ENCODE measurements around the gene MAPK7. TPM values are rescaled to one million over a fixed set of nuclear protein-coding genes. Genes with fewer than 3 reads are reported as not detected.

MAPK7 gene
- total RNA-seq, 1 experiment from 2014 or later: 40.0 TPM

- Histone ChIP-seq H3K27ac (ENCODE audit: low read depth, low read length, poor library complexity, severe bottlenecking) (no peak overlapping the region), H3K4me3 (ENCODE audit: low read depth, low read length, poor library complexity, severe bottlenecking) (no peak overlapping the region), H3K27me3 (replicated peaks; ENCODE audit: insufficient read depth, low read depth, low read length, poor library complexity) (no peaks in the 10 kb centered on the region), H3K4me1 (ENCODE audit: insufficient read depth, low read length, poor library complexity, severe bottlenecking) (peaks cover 12% of the 10 kb centered on the region), H3K9me3 (ENCODE audit: low read depth, low read length, poor library complexity, severe bottlenecking) (no peaks in the 10 kb centered on the region), H3K36me3 (ENCODE audit: insufficient read depth, low read length, poor library complexity, severe bottlenecking) (no peaks in the 10 kb centered on the region)
- intact Hi-C loops (cut with micrococcal nuclease; ENCODE audit: unreplicated experiment): no loop called here
- TF ChIP-seq EZH2 (IDR thresholded peaks at IDR 0.05; ENCODE audit: borderline replicate concordance, low read depth, low read length, poor library complexity, severe bottlenecking) (no peak), CTCF (conservative IDR thresholded peaks at IDR 0.05; ENCODE audit: low read depth, low read length) (no peak)
- CTCF ChIA-PET: no interaction called here
- POLR2A ChIA-PET (ENCODE audit: low non-redundant PET): no interaction called here
- no peak for DNase-seq (ENCODE audit: low spot score)
- BruUV-seq (replicated peaks): no TSS peak
These were observed 10.1 kb upstream of the MAPK7 start for GRCh38 chr17:19368229-19368628.

- no peak for DNase-seq (ENCODE audit: low spot score)
- no peaks in the 10 kb centered on the region for H3K27me3 ChIP-seq (replicated peaks; ENCODE audit: insufficient read depth, low read depth, low read length, poor library complexity)
- no peaks in the 10 kb centered on the region for H3K9me3 ChIP-seq (ENCODE audit: low read depth, low read length, poor library complexity, severe bottlenecking)
- H3K4me1 ChIP-seq (ENCODE audit: insufficient read depth, low read length, poor library complexity, severe bottlenecking): peaks cover 8% of the 10 kb centered on the region
- no peaks in the 10 kb centered on the region for H3K36me3 ChIP-seq (ENCODE audit: insufficient read depth, low read length, poor library complexity, severe bottlenecking)
- ChIA-PET CTCF (no interaction called here), POLR2A (ENCODE audit: low non-redundant PET) (no interaction called here)
- intact Hi-C loops (cut with micrococcal nuclease; ENCODE audit: unreplicated experiment): no loop called here
- no peak overlapping the region for H3K4me3 ChIP-seq (ENCODE audit: low read depth, low read length, poor library complexity, severe bottlenecking)
- no TSS peak for BruUV-seq (replicated peaks)
- H3K27ac ChIP-seq (ENCODE audit: low read depth, low read length, poor library complexity, severe bottlenecking): no peak overlapping the region
- TF ChIP-seq CTCF (conservative IDR thresholded peaks at IDR 0.05; ENCODE audit: low read depth, low read length) (no peak), EZH2 (IDR thresholded peaks at IDR 0.05; ENCODE audit: borderline replicate concordance, low read depth, low read length, poor library complexity, severe bottlenecking) (no peak)
These were observed 9.1 kb upstream of the MAPK7 start for GRCh38 chr17:19369107-19369778.

- DNase-seq (ENCODE audit: low spot score): no peak
- no peaks in the 10 kb centered on the region for H3K36me3 ChIP-seq (ENCODE audit: insufficient read depth, low read length, poor library complexity, severe bottlenecking)
- TF ChIP-seq EZH2 (IDR thresholded peaks at IDR 0.05; ENCODE audit: borderline replicate concordance, low read depth, low read length, poor library complexity, severe bottlenecking) (no peak), CTCF (conservative IDR thresholded peaks at IDR 0.05; ENCODE audit: low read depth, low read length) (no peak)
- no peak overlapping the region for H3K27ac ChIP-seq (ENCODE audit: low read depth, low read length, poor library complexity, severe bottlenecking)
- no peaks in the 10 kb centered on the region for H3K27me3 ChIP-seq (replicated peaks; ENCODE audit: insufficient read depth, low read depth, low read length, poor library complexity)
- H3K4me1 ChIP-seq (ENCODE audit: insufficient read depth, low read length, poor library complexity, severe bottlenecking): peaks cover under 1% of the 10 kb centered on the region
- CTCF ChIA-PET: no interaction called here
- intact Hi-C loops (cut with micrococcal nuclease; ENCODE audit: unreplicated experiment): no loop called here
- POLR2A ChIA-PET (ENCODE audit: low non-redundant PET): no interaction called here
- no peak overlapping the region for H3K4me3 ChIP-seq (ENCODE audit: low read depth, low read length, poor library complexity, severe bottlenecking)
- H3K9me3 ChIP-seq (ENCODE audit: low read depth, low read length, poor library complexity, severe bottlenecking): no peaks in the 10 kb centered on the region
- no TSS peak for BruUV-seq (replicated peaks)
These were observed 8.3 kb upstream of the MAPK7 start for GRCh38 chr17:19369846-19370492.
